Mesendoderm (in vitro differentiated cells): ENCODE measurements around the gene TMEM178B.
"Not testable (repeated sequence)": the region's sequence is repeated elsewhere in the genome, so short reads cannot be mapped to it uniquely, and the experiment has no call there.

Experiments
- DNase-seq: peaks from one replicate; pipeline ENCODE4 v3.0.0; 2013
- H2AK5ac ChIP-seq: 2 replicates; pipeline ENCODE4 v1.6.1; 2013; ENCODE audit warnings: low read length, inconsistent platforms
- H2BK120ac ChIP-seq: 2 replicates; pipeline ENCODE4 v1.6.1; 2013; ENCODE audit warnings: low read depth, mild to moderate bottlenecking, low read length, moderate library complexity, mixed read lengths
- H2BK15ac ChIP-seq: replicated peaks from 2 replicates; pipeline ENCODE4 v1.6.1; 2013; ENCODE audit warnings: low read depth, mild to moderate bottlenecking, moderate library complexity
- H2BK5ac ChIP-seq: 2 replicates; pipeline ENCODE4 v1.6.1; 2013; ENCODE audit warnings: low read length, inconsistent platforms
- H3K18ac ChIP-seq: 2 replicates; pipeline ENCODE4 v1.6.1; 2013; ENCODE audit warnings: mild to moderate bottlenecking, low read length, mixed read lengths
- H3K23ac ChIP-seq: one replicate; pipeline ENCODE4 v1.6.1; 2013; ENCODE audit warnings: low read length
- H3K27ac ChIP-seq: 2 replicates; pipeline ENCODE4 v1.5.1; 2013; ENCODE audit warnings: low read depth, mild to moderate bottlenecking, inconsistent platforms, low read length, moderate library complexity
- H3K27me3 ChIP-seq: 2 replicates; pipeline ENCODE4 v1.6.1; 2013; ENCODE audit warnings: low read length, control low read depth, mild to moderate bottlenecking, inconsistent platforms; ENCODE audit not compliant: insufficient read depth, poor library complexity
- H3K36me3 ChIP-seq: 2 replicates; pipeline ENCODE4 v1.6.1; 2013; ENCODE audit warnings: low read length, inconsistent platforms; ENCODE audit not compliant: control insufficient read depth, insufficient read depth
- H3K4ac ChIP-seq: one replicate; pipeline ENCODE4 v1.6.1; 2013; ENCODE audit warnings: low read depth, mild to moderate bottlenecking, low read length, moderate library complexity
- H3K4me1 ChIP-seq: 2 replicates; pipeline ENCODE4 v1.6.1; 2013; ENCODE audit warnings: low read depth, low read length, inconsistent platforms; ENCODE audit not compliant: control insufficient read depth
- H3K4me2 ChIP-seq: 2 replicates; pipeline ENCODE4 v1.6.1; 2013; ENCODE audit warnings: low read length
- H3K4me3 ChIP-seq: 2 replicates; pipeline ENCODE4 v1.5.1; 2013; ENCODE audit warnings: mild to moderate bottlenecking, low read length
- H3K56ac ChIP-seq: one replicate; pipeline ENCODE4 v1.6.1; 2013; ENCODE audit warnings: low read length
- H3K79me1 ChIP-seq: 2 replicates; pipeline ENCODE4 v1.6.1; 2013; ENCODE audit warnings: low read length, inconsistent platforms
- H3K79me2 ChIP-seq: 2 replicates; pipeline ENCODE4 v1.6.1; 2013; ENCODE audit warnings: mild to moderate bottlenecking, low read length; ENCODE audit not compliant: control insufficient read depth, insufficient read depth
- H3K9ac ChIP-seq: 2 replicates; pipeline ENCODE4 v1.6.1; 2013; ENCODE audit warnings: low read length, inconsistent platforms
- H4K5ac ChIP-seq: one replicate; pipeline ENCODE4 v1.6.1; 2013; ENCODE audit warnings: low read length
- H4K8ac ChIP-seq: one replicate; pipeline ENCODE4 v1.6.1; 2013; ENCODE audit warnings: low read depth, mild to moderate bottlenecking, control low read depth, low read length, moderate library complexity
- WGBS: extraction: QIAGEN DNeasy Blood & Tissue Kit; methylation state at CpG from one replicate; pipeline ENCODE4 v1.1.7; 2013; ENCODE audit warnings: low lambda C conversion rate, missing lambda C conversion rate; ENCODE audit not compliant: insufficient coverage; ENCODE audit errors: extremely low coverage; 5-methylcytosine and 5-hydroxymethylcytosine counted together

Gene TMEM178B

DNA sequence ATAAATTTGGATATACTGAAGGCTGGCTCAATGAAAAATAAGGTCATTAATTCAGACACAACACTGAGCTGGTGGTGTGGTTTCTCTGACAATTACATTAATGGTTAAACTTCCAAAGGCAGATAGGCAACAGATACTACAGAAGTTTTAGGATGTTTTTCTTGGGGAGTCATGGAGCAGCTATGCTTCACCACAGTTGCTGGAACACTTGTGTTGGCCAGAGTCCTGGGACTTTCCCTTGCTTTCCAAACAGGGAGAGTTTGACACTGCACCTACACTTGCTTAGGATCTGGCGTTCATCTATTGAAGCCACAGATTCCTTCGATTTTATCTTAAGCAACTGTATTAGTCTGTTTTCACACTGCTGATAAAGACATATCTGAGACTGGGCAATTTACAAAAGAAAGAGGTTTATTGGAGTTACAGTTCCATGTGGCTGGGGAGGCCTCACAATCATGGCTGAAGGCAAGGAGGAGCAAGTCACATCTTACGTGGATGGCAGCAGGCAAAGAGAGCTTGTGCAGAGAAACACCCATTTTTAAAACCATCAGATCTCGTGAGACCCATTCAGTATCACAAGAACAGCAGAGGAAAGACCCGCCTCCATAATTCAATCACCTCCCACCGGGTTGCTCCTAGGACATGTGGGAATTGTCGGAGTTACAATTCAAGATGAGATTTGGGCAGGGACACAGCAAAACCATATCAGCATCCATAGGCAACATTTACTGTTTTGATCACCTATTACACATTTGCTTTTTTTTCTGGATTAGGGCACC, 27.8 kb upstream of the TMEM178B start:
- H3K18ac ChIP-seq: no peak overlapping the region
- WGBS: no CpG with 5 or more reads among the region's 7 CpGs
- H3K4me1 ChIP-seq: no peaks in the 10 kb centered on the region
- no peaks in the 10 kb centered on the region for H3K79me1 ChIP-seq
- no peak overlapping the region for H3K4me2 ChIP-seq
- no peak overlapping the region for H3K27ac ChIP-seq
- no peak overlapping the region for H3K56ac ChIP-seq
- H3K36me3 ChIP-seq: no peaks in the 10 kb centered on the region
- H2AK5ac ChIP-seq: no peak overlapping the region
- no peak overlapping the region for H3K4ac ChIP-seq
- no peak overlapping the region for H2BK120ac ChIP-seq
- H3K79me2 ChIP-seq: no peaks in the 10 kb centered on the region
- H2BK5ac ChIP-seq: no peak overlapping the region
- H3K9ac ChIP-seq: no peak overlapping the region
- no peak overlapping the region for H4K8ac ChIP-seq
- no peak overlapping the region for H3K23ac ChIP-seq
- no peak for DNase-seq
- no peak overlapping the region for H2BK15ac ChIP-seq
- H3K4me3 ChIP-seq: no peak overlapping the region
- no peaks in the 10 kb centered on the region for H3K27me3 ChIP-seq
- no peak overlapping the region for H4K5ac ChIP-seq

GRCh38 chr7:141053626-141054025, 20.2 kb upstream of the TMEM178B start:
- Histone ChIP-seq H4K8ac (no peak overlapping the region), H3K27ac (no peak overlapping the region), H2BK5ac (no peak overlapping the region), H2BK15ac (no peak overlapping the region), H3K56ac (no peak overlapping the region), H3K4me3 (no peak overlapping the region), H3K18ac (no peak overlapping the region), H3K36me3 (no peaks in the 10 kb centered on the region), H3K4me2 (no peak overlapping the region), H2AK5ac (no peak overlapping the region), H3K23ac (no peak overlapping the region), H3K79me2 (no peaks in the 10 kb centered on the region), H3K79me1 (no peaks in the 10 kb centered on the region), H2BK120ac (no peak overlapping the region), H3K27me3 (no peaks in the 10 kb centered on the region), H4K5ac (no peak overlapping the region), H3K4ac (no peak overlapping the region), H3K9ac (no peak overlapping the region), H3K4me1 (no peaks in the 10 kb centered on the region)
- DNase-seq: no peak
- no CpG with 5 or more reads among the region's 9 CpGs for WGBS

GRCh38 chr7:141055146-141055545, 18.7 kb upstream of the TMEM178B start:
- no peak overlapping the region for H2BK15ac ChIP-seq
- H3K79me1 ChIP-seq: no peaks in the 10 kb centered on the region
- no peak overlapping the region for H3K23ac ChIP-seq
- no peak overlapping the region for H3K4me2 ChIP-seq
- no peak overlapping the region for H3K4ac ChIP-seq
- no peaks in the 10 kb centered on the region for H3K4me1 ChIP-seq
- WGBS: no CpG with 5 or more reads among the region's 4 CpGs
- H4K8ac ChIP-seq: no peak overlapping the region
- no peak overlapping the region for H2BK120ac ChIP-seq
- no peaks in the 10 kb centered on the region for H3K27me3 ChIP-seq
- no peak overlapping the region for H3K27ac ChIP-seq
- no peak for DNase-seq
- H3K36me3 ChIP-seq: no peaks in the 10 kb centered on the region
- no peak overlapping the region for H3K18ac ChIP-seq
- H2AK5ac ChIP-seq: no peak overlapping the region
- no peaks in the 10 kb centered on the region for H3K79me2 ChIP-seq
- no peak overlapping the region for H3K4me3 ChIP-seq
- H3K9ac ChIP-seq: no peak overlapping the region
- H2BK5ac ChIP-seq: no peak overlapping the region
- H4K5ac ChIP-seq: no peak overlapping the region
- no peak overlapping the region for H3K56ac ChIP-seq

- H3K4ac ChIP-seq: no peak overlapping the region
- H3K18ac ChIP-seq: no peak overlapping the region
- no peaks in the 10 kb centered on the region for H3K79me1 ChIP-seq
- H2BK120ac ChIP-seq: no peak overlapping the region
- DNase-seq: no peak
- H3K79me2 ChIP-seq: no peaks in the 10 kb centered on the region
- no peak overlapping the region for H3K9ac ChIP-seq
- no peaks in the 10 kb centered on the region for H3K36me3 ChIP-seq
- H2BK15ac ChIP-seq: no peak overlapping the region
- no CpG with 5 or more reads among the region's 3 CpGs for WGBS
- H3K27ac ChIP-seq: no peak overlapping the region
- no peak overlapping the region for H3K56ac ChIP-seq
- no peak overlapping the region for H3K4me3 ChIP-seq
- H3K27me3 ChIP-seq: no peaks in the 10 kb centered on the region
- H3K23ac ChIP-seq: no peak overlapping the region
- no peak overlapping the region for H4K5ac ChIP-seq
- no peak overlapping the region for H2BK5ac ChIP-seq
- no peak overlapping the region for H2AK5ac ChIP-seq
- no peaks in the 10 kb centered on the region for H3K4me1 ChIP-seq
- no peak overlapping the region for H4K8ac ChIP-seq
- no peak overlapping the region for H3K4me2 ChIP-seq
Measured at GRCh38 chr7:141057788-141058187, 16.1 kb upstream of the TMEM178B start.

GRCh38 chr7:141067856-141068255, 6.0 kb upstream of the TMEM178B start:
- H3K4me3 ChIP-seq, H4K8ac ChIP-seq, H3K4ac ChIP-seq, H3K23ac ChIP-seq, H3K9ac ChIP-seq, H3K27me3 ChIP-seq, H3K79me1 ChIP-seq, H3K27ac ChIP-seq, H3K18ac ChIP-seq, H3K79me2 ChIP-seq, H2BK120ac ChIP-seq, H4K5ac ChIP-seq, H3K4me2 ChIP-seq, H3K56ac ChIP-seq, H2AK5ac ChIP-seq, DNase-seq, H3K4me1 ChIP-seq, H2BK5ac ChIP-seq, H3K36me3 ChIP-seq: not testable (repeated sequence)
- H2BK15ac ChIP-seq: peak overlapping the region; percentile 74
- WGBS: no CpG with 5 or more reads among the region's 16 CpGs
